Measurements from ENCODE around the gene TPBGL.

DNA sequence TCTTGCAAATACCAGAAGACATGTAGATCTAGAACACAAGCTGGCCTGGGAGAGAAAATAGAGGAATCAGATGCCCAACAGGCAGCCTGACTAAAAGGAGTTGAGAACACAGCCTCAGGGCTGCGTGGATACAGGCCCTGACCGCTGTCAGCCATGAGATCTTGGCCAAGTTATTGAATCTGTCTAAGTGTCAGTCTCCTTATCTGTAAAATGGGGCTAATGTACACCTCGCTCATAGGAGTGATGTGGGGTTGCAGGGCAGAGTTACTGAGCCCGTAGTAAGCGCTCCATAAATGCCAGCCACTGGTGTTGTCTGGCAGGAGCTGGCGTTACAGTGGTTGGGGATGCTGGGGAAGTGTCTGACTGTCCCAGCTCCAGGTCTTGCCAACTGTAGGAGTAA is 38.4 kb upstream of the TPBGL start:
- TF ChIP-seq, protein P1, sequence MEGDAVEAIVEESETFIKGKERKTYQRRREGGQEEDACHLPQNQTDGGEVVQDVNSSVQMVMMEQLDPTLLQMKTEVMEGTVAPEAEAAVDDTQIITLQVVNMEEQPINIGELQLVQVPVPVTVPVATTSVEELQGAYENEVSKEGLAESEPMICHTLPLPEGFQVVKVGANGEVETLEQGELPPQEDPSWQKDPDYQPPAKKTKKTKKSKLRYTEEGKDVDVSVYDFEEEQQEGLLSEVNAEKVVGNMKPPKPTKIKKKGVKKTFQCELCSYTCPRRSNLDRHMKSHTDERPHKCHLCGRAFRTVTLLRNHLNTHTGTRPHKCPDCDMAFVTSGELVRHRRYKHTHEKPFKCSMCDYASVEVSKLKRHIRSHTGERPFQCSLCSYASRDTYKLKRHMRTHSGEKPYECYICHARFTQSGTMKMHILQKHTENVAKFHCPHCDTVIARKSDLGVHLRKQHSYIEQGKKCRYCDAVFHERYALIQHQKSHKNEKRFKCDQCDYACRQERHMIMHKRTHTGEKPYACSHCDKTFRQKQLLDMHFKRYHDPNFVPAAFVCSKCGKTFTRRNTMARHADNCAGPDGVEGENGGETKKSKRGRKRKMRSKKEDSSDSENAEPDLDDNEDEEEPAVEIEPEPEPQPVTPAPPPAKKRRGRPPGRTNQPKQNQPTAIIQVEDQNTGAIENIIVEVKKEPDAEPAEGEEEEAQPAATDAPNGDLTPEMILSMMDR (conservative IDR thresholded peaks at IDR 0.05; ENCODE audit: low read depth, low read length): no peak
- TF ChIP-seq EZH2 (IDR thresholded peaks at IDR 0.05; ENCODE audit: borderline replicate concordance, low read depth, low read length, poor library complexity, severe bottlenecking): no peak
